Measurements from ENCODE around the gene ANKRD9.
"Not testable (repeated sequence)": the region's sequence is repeated elsewhere in the genome, so short reads cannot be mapped to it uniquely, and the experiment has no call there.

ANKRD9 gene

DNA sequence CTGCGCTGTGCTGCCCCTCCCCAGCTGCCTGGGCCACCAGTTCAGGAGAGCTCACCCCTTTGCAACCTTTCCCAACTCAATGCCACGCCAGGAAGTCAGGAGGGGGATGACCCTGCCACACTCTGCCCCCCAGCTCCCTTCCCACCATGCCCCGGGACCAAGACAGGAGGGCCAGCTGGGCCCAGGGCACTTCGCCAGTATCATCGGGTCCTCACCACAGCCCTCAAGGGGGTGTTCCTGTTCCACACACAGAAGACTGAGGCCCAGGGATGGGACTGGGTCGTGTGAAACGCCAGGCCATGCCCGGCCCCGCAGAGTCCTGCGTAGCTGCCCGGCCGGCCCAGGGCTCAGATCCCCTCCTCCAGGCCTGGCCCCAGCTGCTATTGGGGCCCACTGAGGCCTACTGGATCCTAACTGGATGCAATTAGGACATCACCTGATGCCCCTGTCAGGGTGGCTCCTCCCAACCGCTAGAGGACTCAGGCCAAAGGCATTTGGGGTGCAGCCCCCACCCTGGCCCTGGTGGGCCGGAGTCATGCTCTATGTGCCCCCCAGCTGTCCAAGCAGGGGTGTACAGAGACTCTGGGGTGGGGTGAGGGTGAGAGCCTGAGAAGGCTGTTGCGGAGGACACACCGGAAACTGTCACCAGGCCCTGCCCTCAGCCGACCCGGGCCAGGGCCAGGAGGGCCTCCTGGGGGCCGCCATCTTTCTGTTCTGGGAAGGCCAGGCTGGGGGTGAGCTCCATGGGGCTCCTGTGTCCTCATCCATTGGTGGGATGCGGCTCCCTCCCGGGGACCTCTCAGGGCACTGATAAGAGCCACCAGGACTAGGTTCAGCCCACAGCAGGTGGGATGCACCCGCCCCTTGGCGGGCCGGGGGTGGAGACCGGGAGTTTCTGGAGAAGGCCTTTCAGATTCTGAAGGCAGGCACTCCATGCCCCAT lies 29.3 kb upstream of the ANKRD9 start:
- DNase-seq (ENCODE audit: low read depth in 2 of 2), result no peak

DNA sequence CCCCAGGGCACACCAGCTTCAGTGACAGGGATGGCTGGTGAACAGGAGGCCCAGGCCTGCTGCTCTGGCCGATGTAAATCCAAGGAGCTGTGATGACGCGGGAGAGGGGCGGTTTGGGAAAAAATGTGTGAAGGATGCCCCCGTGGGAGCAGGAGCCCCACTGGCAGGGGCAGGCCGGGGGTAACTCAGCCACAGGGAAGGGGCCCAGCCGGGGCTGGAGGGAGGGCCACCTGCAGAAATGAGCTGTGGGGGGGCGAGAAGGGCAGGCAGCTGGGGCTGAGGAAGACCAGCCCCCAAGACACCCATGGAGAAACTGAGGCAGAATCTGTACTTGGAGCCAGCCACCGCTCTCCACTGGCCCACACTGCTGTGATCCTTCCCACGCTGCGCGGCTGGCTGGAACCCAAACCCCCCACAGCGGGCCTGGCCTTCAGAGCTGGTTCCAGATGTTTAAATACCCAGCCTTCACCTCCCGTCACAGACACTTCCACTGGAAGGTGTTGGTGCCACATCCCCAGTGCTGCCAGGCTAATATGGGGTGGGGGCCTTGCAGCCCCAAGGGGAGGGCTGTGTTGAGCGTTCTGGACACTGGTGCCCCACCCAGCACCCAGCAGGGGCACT lies 28.5 kb upstream of the ANKRD9 start:
- no peak for DNase-seq (ENCODE audit: low read depth in 2 of 2)

DNA sequence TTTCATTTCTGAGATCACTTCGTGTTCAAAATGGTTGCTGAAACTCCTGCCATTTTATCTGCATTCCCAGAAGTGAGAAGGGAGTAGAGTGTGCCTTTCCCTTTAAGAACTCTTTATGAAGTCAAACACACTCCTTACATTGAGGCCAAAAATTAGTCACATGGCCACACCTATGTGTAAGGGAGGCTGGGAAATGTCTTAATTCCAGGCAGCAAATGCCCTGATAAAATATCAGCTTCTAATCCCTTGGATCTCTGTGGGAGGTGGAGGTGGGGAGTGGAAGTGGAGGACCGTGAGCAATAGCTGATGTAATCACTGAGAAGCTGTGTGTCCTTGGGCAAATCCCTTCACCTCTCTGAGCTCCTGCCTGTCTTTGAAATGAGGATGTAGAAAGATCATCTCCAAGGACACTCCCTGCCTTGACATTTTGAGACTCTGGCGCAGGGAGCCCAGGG lies 22.7 kb upstream of the ANKRD9 start:
- no peak for DNase-seq (ENCODE audit: low read depth in 2 of 2)

DNA sequence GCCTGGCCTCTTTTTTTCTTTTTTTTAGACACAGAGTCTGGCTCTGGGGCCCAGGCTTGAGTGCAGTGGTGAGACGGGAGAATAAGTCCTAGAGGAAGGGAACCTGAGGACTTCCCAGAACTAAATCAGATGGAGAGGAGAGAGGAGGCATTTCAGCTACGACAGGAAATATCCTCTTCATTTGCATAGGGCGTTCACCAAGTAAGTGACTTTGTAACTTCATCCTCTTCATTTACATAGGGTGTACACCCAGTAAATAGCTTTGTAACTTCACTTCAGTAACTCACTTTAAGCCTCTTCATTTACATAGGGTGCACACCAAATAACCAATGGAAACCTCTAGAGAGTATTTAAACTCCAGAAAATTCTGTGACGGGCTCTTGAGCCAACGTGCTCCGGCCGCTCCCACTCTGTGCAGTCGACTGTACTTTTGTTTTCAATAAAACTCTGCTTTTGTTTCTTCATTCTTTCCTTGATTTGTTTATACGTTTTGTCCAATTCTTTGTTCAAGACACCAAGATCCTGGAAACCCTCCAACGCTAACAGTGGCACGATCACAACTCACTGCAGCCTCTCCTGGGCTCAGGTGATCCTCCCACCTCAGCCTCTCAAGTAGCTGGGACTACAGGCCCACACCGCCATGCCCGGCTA lies 21.4 kb upstream of the ANKRD9 start:
- DNase-seq (ENCODE audit: low read depth in 2 of 2), result no peak

DNA sequence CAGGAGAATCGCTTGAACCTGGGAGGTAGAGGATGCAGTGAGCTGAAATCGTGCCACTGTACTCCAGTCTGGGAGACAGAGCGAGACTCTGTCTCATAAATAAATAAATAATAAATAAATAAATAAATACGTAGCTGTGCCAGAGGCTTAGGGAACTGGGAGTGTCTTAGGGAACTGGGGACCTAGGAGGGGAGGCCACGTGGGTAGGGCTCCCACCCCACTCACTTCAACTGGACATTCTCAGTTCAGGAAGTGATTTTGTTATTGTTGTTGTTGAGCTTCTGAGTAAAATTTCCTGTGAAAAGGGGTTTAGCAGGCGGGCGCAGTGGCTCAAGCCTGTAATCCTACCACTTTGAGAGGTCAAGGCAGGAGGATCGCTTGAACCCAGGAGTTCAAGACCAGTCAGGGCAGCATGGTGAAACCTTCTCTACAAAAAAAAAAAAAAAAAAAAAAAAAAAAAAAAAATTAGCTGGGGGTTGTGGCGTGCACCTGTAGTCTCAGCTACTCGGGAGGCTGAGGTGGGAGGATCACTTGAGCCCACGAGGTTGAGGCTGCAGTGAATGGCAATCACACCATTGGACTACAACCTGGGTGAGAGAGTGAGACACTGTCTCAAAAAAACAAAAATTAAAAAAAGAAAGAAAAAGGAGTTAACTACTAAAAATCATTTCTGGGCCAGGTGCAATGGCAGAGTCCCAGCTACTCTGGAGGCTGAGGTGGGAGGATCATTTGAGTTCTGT lies 19.0 kb upstream of the ANKRD9 start:
- no peak for DNase-seq (ENCODE audit: low read depth in 2 of 2)

DNA sequence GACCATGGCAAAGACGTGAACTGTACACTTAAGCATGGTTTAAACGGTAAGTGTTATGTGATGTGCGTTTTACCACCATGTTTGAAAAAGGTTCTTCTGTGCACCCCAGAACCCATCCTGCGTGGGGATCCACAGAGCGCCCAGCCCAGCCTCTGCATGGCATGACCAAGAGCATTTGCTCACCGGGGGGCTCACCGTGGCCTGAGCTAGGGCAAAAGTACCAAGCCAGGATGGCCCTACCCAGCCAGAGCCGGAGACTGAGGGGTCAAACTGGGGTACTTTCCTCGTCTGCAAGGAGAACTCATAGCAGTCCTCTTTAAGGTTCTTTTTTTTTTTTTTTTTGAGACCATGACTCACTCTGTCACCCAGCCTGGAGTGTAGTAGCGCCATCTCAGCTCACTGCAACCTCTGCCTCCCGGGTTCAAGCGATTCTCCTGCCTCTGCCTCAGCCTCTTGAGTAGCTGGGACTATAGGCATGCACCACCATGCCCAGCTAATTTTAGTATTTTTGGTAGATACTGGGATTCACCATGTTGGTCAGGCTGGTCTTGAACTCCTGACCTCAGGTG lies 16.4 kb upstream of the ANKRD9 start:
- no peak for DNase-seq (ENCODE audit: low read depth in 2 of 2)

DNA sequence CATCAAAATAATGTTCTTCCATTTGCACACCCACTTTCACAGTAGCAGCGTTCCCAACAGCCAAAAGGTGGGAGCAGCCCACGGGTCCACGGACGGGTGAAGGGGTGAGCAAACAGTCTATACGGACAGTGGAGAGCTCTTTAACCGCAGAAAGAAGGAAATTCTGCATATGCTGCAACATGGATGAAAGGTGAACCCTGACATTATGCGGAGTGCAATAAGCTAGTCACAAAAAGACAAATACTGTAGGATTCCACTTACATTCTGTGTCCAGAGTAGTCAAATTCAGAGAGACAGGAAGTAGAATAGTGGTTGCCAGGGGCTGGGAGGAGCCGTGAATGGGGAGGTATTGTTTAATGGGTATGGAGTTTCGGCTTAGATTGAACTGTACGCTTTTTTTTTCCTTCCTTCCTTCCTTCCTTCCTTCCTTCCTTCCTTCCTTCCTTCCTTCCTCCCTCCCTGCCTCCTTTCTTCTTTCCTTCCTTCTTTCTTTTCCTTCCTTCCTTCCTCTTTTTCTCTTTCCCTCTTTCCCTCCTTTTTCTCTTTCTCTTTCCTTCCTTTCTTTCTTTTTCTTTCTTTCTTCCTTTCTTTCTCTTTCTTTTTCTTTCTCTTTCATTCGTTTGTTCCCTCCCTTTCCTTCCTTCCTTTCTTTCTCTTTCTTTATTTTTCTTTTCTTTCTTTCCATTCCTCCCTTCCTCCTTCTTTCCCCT lies 15.8 kb upstream of the ANKRD9 start:
- no peak for DNase-seq (ENCODE audit: low read depth in 2 of 2)

DNA sequence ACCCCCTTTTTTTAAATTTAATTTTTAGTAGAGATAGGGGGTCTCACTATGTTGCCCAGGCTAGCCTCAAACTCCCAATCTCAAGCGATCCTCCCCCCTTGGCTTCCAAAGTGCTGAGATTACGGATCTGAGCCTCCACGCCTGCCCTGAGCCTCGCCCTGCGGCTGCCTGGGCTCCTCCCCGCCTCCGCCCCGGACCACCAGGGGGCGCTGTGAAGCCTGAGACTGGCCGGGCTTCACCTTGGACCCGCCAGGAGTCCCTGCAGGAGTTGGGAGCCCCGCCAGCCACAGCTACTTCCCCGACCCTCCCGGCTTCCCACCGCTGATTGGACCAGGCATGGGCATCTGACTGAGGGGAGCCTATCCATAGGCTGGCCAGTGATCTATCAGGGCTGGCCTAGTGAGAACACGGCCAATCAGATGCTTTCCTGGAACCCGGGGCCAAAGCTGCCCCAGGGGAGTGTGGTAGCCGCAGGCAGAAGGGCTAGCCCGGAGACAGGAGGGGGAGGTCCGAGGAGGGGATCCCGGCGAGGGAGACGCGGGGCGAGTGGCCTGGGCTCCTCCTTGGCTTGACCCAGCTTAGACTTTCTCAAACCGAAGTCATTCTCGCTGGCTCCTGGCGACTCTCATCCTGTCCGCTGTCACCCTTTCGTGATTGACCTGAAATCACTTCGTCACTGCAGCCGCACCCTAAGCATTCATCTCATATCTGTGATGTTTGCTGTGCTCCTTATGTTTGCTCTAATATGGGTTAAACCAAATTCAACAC lies 15.1 kb upstream of the ANKRD9 start:
- DNase-seq (ENCODE audit: low read depth in 2 of 2), result peak; percentile 91 to 94

DNA sequence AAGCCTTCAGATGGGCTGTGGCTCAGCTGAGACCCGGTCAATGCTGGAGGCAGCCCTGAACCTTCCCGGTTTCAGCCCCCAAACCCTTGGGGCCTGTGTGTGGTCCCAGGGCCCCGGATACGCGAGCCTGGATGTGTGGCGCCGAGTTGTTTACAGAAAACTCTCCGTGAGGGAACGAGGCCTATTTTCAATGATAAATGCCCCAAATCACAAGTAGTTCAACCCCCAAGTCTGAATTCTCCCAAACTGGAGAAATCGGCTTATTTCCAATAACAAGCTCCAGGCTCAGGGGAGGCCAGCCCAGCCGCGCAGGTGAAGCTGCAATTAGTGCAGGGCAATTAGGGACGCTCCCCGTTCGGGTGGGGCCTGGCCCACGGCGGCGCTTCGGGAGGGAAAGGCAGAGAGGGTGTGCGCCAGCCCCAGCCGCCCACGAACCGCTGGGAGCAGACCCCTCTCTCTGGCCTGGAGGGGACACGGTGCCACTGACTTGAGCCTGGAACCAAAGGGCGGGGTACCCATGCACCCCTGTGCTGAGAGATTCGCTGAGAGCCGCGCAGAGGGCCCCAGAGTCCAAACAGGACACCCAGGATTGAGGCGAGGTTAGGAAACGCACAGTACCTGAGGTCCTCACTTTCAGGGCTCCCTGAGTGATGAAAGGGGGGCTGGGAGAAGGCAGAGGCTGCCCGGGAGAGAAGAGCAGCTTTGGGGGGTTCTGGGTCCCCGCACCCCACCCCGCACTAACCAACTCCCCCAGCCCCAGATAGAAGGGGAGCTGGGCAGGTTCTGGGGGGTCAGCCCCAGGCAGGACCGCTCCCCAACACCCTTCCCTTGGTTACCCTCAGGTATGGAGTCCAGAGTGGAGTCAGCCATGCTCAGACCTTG lies 14.2 kb upstream of the ANKRD9 start:
- no peak for DNase-seq (ENCODE audit: low read depth in 2 of 2)

DNA sequence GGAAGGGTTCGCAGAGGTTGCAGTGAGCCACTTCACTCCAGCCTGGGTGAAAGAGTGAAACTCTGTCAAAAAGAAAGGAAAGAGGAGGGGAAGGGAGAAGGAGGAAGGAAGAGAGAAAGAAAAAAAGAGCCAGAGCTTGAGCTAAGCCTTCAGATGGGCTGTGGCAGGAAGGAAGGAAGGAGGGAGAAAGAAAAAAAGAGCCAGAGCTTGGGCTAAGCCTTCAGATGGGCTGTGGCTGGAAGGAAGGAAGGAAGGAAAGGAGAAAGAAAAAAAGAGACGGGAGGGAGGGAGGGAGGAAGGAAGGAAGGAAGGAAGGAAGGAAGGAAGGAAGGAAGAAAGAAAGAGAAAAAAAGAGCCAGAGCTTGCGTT lies 13.6 kb upstream of the ANKRD9 start:
- no peak for DNase-seq (ENCODE audit: low read depth in 2 of 2)

DNA sequence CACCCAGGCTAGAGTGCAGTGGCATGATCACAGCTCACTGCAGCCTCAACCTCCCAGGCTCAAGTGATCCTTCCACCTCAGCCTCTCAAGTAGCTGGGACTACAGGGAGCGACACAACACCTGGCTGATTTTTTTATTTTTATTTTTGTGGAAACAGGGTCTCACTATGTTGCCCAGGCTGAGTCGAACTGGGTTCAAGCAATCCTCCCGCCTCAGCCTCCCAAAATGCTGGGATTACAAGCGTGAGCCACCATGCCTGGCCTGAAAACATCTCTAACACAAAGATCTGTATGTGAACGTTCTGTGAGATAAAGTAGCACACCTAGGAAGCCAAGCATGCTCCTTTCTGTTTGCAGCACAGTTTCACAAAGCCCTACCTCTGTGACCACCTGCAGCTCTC lies 10.1 kb upstream of the ANKRD9 start:
- DNase-seq (ENCODE audit: low read depth in 2 of 2), result not testable (repeated sequence)

DNA sequence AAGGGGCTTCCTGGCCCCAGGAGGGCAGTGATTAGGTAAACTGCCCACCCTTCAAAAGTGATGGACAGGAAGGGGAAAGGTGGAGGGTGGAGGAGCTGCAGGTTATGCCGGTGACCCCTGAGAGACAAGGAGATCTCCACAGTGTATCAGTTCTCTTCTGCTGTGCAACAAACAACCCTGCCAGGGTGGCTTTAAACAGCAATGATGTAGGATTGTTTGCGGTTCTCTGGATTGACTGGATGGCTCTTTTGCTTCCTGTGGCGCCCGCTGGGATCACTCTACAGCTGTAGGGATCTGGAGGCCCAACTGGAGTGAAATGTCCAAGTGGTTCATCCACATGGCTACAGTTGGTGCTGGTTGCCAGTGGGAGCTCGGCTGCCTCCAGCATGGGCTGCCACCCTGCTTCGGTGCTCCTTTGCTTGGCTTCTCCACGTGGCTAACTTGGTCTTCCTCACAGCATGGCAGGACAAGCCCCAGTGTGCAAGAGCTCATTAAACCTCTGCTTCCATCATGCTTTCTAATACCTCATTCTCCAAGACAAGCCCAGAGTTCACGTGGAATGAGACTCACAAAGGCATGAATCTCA lies 8.6 kb upstream of the ANKRD9 start:
- DNase-seq (ENCODE audit: low read depth in 2 of 2), result no peak

DNA sequence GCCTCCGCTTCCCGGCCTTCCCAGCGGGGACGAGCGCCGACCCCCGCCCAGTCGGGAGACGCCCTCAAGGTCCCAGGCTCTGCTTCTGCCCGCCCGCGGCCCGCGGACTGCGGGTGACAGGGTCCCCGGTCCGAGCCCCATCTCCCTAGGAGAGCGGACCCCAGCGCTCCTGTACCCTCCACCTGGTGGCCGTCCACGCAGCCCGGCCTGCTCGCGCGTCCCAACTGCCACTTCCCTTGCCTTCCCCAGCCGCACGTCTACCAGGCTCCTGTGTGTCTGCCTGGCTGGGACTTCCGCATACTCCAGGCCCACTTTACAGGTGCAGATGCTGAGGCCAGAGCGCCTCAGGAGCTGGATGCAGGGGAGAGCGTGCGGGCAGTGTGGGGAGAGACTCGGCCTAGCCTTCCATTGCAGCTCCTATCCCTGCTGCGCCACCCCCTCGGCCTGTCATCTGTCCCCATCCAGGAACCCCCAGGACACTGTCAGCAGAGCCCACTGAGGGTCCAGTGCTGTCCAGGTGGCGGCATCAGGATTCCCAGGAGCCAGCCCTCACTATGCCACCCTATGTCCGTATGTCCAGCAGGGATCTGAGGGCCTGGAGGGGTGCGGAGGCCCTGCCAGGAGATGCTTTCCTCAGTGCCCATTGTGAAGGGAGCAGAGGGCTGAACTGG lies 8.0 kb upstream of the ANKRD9 start:
- DNase-seq (ENCODE audit: low read depth in 2 of 2), result no peak

DNA sequence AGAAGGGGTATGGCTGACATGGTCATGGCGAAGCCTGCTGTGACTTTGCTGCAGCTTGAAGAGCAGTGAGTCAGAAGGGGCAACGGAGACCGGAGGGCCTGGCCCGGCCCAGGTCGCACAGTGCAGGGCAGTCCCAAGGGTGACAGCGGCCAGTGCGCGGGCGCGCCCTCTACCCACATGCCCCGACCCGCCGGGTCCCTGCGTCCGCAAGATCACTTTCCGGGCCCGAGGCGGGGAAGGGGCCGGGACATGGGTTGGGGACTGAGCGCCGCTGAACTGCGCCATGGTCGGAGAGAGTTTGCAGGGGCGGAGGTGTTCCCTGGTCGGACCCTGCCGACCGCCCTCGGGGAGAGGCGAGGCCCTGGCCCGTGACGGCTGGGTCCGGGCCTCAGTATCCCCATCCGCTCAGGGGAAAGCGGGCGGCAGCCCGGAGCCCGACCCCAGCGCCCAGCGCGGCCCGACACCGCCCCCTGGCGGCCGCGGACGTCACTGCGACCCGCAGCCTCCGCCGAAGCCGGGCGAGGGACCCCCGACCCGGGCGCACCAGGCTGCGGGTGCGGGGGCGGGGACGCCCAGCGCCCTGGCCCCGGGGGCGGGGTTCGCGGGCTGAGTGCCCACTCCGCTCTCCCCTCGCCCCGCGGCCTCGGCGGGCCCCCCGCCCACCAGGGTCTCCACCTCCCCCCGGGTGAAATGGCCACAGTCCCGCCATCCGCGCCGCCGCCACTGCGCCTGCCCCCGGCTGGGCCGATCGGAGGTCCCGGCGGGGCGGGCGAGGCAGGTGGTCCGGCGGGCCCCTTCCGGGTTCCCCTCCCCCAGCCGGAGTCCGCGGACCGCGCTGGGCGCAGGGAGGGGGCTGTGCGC lies 7.2 kb upstream of the ANKRD9 start:
- peak; percentile 56 to 63 for DNase-seq (ENCODE audit: low read depth in 2 of 2)

DNA sequence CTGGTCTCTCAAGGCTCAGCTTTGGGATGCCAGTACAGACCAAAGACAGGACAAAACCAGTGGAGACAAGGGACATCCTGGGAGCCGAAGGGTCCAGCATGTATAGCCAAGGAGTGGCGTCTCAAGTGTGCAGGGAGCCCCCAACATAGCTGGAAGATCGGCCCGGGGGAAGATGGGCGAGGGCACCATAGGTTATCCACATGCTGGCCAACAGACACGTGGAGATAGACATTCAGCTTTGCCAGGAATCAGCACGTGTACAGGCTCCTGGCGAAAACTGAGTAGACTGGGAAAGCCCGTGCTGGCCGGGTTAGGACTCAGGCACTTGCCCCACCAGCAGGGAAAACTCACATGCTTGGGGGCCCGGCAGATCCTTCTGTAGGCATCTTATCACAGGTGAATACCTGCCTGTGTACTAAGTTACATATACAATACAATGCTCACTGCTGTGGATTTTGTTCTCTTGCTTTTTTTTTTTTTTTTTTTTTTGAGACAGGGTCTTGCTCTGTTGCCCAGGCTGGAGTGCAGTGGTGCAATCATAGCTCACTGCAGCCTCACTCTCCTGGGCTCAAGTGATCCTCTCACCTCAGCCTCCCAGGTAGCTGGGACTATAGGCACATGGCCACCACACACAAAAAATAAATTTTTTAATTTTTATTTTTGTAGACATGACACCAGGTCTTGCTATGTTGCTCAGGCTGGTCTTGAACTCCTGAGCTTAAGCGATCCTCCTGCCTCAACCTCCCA lies 5.6 kb upstream of the ANKRD9 start:
- no peak for DNase-seq (ENCODE audit: low read depth in 2 of 2)

DNA sequence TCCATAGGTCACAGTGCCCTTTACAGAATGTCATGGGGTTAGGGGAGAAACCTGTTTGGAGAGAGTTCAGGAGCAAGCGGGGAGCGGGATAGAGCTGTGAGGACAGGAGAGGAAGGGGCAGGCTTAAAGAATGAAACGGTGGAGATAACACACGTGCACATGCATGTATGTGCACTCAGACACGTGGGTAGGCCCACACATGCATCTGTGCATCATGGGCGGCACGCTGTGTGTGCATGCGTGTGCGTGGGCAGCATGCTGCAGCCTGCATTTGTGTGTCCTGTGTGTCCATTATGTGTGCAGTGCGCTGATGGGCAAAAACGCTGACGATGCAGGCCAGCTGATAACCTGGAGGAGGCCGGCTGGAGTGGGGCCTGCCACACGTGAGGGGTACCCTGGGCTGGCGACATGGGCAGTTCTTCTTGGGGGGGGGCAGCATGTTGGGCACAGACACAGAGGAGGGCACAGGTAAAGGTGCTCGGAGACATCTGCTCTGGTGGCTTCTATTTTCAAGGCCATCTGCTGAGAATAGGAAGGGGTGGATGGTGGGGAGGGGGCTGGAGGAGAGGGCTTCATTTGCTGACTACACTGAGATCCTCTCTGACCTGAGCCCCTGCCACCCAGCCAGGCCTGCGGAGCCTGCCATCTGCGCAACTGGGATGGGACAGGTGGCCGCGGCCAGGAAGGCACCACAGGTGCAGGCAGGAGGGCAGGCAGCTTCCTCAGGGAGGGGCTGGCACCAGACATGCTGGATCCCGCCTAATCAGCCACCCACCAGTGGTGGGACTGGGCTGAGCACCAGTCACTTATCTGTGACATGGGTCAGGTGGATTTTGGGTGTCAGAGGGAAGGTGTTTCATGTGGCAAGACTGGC lies 4.6 kb upstream of the ANKRD9 start:
- no peak for DNase-seq (ENCODE audit: low read depth in 2 of 2)

Data from stimulated activated CD4-positive, alpha-beta T cell treated with anti-CD3 and anti-CD28 coated beads, Interleukin-1b, Interleukin-23, amount 100 ng/mL, for 4 hours (primary cell).